Measurements from ENCODE around the gene ACP7. TPM values are rescaled to one million over a fixed set of nuclear protein-coding genes. Genes with fewer than 3 reads are reported as not detected.

The ACP7 gene
- total and polyA plus RNA-seq, 2 of the 8 experiments (the other 6 are each of a cell fraction or from before 2014, with no cell fraction given) = 0.27 to 0.50 TPM

DNA sequence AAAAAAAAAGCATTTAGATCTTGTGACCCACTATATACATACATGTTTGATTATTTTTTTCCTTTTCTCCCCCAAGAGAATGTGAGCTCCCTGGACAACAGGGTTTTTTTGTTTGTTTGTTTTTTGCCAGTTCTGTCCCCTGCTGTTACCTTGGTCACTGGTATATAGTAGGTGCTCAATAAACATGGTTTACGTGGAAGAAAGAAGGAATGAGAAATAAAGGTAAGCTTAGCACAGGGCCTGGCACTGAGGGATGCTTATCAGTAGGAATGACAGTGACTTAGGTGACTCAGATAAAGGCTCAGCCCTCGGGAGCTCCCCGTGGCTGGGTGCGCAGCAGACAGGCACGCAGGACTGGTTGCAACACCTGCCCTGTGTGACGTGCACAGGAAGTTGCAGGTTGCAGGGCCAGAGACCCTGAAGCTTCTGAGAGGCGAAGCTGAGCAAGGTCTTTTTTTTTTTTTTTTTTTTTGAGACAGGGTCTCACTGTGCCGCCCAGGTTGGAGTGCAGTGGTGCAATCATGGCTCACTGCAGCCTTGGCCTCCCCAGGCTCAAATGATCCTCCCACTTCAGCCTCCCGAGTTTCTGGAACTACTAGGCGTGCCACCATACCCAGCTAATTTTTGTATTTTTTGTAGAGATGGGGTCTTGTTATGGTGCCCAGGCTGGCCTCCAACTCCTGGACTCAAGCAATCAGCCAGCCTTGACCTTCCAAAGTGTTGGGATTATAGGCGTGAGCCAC lies 31.1 kb downstream of the ACP7 start:
- H3K36me3 ChIP-seq (ENCODE audit: control insufficient read depth in 2 of 4, insufficient read depth in 4 of 4, low read length in 3 of 4) = no peaks in the 10 kb centered on the region
- no peak overlapping the region for H4K8ac ChIP-seq (ENCODE audit: extremely low read depth, insufficient read depth, low read length)
- WGBS, 2 experiments (ENCODE audit: extremely low coverage in 1 of 2, insufficient coverage in 1 of 2, insufficient read length in 1 of 2, insufficient replicate concordance in 2 of 2, low coverage in 1 of 2, low lambda C conversion rate in 2 of 2, missing lambda C conversion rate in 1 of 2) = 87% methylated on average over 8 of the region's 11 CpGs; no CpG with 5 or more reads in 1 of the 2 experiments
- H2AK5ac ChIP-seq (ENCODE audit: low read depth, low read length) = no peak overlapping the region
- no peak overlapping the region for H2BK120ac ChIP-seq (replicated peaks; ENCODE audit: low read depth, low read length)
- H4K20me1 ChIP-seq (replicated peaks in 1 of 2; ENCODE audit: control insufficient read depth in 1 of 2, insufficient read depth in 2 of 2, low read length in 2 of 2) = no peaks in the 10 kb centered on the region
- no peak overlapping the region for H3K27ac ChIP-seq (ENCODE audit: low read depth, low read length)
- no peak overlapping the region for H3K4me3 ChIP-seq (ENCODE audit: extremely low read depth in 1 of 4, insufficient read depth in 2 of 4, low read depth in 3 of 4, low read length in 4 of 4)
- H3K14ac ChIP-seq (ENCODE audit: insufficient read length) = no peak overlapping the region
- no peak overlapping the region for H3K56ac ChIP-seq (replicated peaks; ENCODE audit: insufficient read length, low read depth, low read length)
- H3K23ac ChIP-seq (ENCODE audit: insufficient read length) = no peak overlapping the region
- no peaks in the 10 kb centered on the region for H3K23me2 ChIP-seq (ENCODE audit: low read depth, low read length)
- no peak overlapping the region for H4K91ac ChIP-seq (replicated peaks; ENCODE audit: insufficient read length, low read length)
- DNase-seq (ENCODE audit: low read depth in 1 of 2, low spot score in 2 of 2) (no peak), FAIRE-seq (no peak)
- no peak overlapping the region for H3K4me2 ChIP-seq (ENCODE audit: insufficient read depth in 1 of 2, low read depth in 2 of 2, low read length in 2 of 2)
- H2BK20ac ChIP-seq (ENCODE audit: low read length) = no peak overlapping the region
- no peak overlapping the region for H2BK15ac ChIP-seq (ENCODE audit: low read length)
- H2AFZ ChIP-seq (ENCODE audit: low read length) = no peak overlapping the region
- no peak overlapping the region for H3K4ac ChIP-seq (replicated peaks; ENCODE audit: insufficient read length, low read depth, low read length)
- H3K79me2 ChIP-seq (ENCODE audit: control insufficient read depth in 1 of 2, insufficient read depth in 2 of 2, low read length in 2 of 2) = no peaks in the 10 kb centered on the region
- H4K5ac ChIP-seq (ENCODE audit: insufficient read length, low read depth, low read length) = no peak overlapping the region
- ChIA-PET CTCF (ENCODE audit: partially characterized antibody) (interaction anchor here (0.5 to 3.5 kb wide), 10 partner anchors 8 to 215 kb away, joined by 3 to 11 read pairs (median 3); no protein-coding TSS in a partner anchor), POLR2A (ENCODE audit: partially characterized antibody) (interaction anchor here (0.6 to 0.7 kb wide), 2 partner anchors 281 to 312 kb away, joined by 3 read pairs; no protein-coding TSS in a partner anchor)
- no peak overlapping the region for H3K9ac ChIP-seq (replicated peaks in 1 of 4; ENCODE audit: extremely low read depth in 1 of 4, low read depth in 3 of 4, low read length in 3 of 4)
- no peaks in the 10 kb centered on the region; a peak in 1 of 7 replicates for H3K27me3 ChIP-seq (replicated peaks in 1 of 4; ENCODE audit: control insufficient read depth in 3 of 4, extremely low read depth in 1 of 4, insufficient read depth in 3 of 4, low read length in 3 of 4)
- no peak overlapping the region for H2BK5ac ChIP-seq (ENCODE audit: low read depth, low read length)
- TF ChIP-seq SP1 (IDR thresholded peaks at IDR 0.05; ENCODE audit: low read depth, low read length) (no peak), BRCA1 (IDR thresholded peaks at IDR 0.05; ENCODE audit: low read depth, low read length) (no peak), JUN (IDR thresholded peaks at IDR 0.05; ENCODE audit: low read depth, low read length) (no peak), MAFK (IDR thresholded peaks at IDR 0.05; ENCODE audit: low read depth, low read length) (no peak), ASH2L (IDR thresholded peaks at IDR 0.05; ENCODE audit: low read length) (no peak)
- TF ChIP-seq, protein P1, sequence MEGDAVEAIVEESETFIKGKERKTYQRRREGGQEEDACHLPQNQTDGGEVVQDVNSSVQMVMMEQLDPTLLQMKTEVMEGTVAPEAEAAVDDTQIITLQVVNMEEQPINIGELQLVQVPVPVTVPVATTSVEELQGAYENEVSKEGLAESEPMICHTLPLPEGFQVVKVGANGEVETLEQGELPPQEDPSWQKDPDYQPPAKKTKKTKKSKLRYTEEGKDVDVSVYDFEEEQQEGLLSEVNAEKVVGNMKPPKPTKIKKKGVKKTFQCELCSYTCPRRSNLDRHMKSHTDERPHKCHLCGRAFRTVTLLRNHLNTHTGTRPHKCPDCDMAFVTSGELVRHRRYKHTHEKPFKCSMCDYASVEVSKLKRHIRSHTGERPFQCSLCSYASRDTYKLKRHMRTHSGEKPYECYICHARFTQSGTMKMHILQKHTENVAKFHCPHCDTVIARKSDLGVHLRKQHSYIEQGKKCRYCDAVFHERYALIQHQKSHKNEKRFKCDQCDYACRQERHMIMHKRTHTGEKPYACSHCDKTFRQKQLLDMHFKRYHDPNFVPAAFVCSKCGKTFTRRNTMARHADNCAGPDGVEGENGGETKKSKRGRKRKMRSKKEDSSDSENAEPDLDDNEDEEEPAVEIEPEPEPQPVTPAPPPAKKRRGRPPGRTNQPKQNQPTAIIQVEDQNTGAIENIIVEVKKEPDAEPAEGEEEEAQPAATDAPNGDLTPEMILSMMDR (IDR thresholded peaks at IDR 0.05; ENCODE audit: control extremely low read depth in 1 of 3, insufficient read depth in 1 of 3, low read depth in 1 of 3, low read length in 3 of 3) = no peak
- H3K9me3 ChIP-seq (ENCODE audit: insufficient read depth in 2 of 2, low read depth in 1 of 2, low read length in 1 of 2) = no peaks in the 10 kb centered on the region
- peaks cover 0 to 5% (median 0%) of the 10 kb centered on the region in 4 experiments; a peak in 3 of 7 replicates for H3K4me1 ChIP-seq (replicated peaks in 1 of 4; ENCODE audit: control insufficient read depth in 3 of 4, insufficient read depth in 4 of 4, low read length in 3 of 4)
- no peak overlapping the region for H2BK12ac ChIP-seq (ENCODE audit: low read depth, low read length)
- H3K18ac ChIP-seq (ENCODE audit: extremely low read depth, low read length) = no peak overlapping the region
- no peaks in the 10 kb centered on the region for H3K79me1 ChIP-seq (ENCODE audit: low read depth, low read length)
